Measurements from ENCODE around the gene FXYD6. TPM values are rescaled to one million over a fixed set of nuclear protein-coding genes. Genes with fewer than 3 reads are reported as not detected.

Gene FXYD6
- total and polyA plus RNA-seq, 9 of the 15 experiments (the other 6 are each of a cell fraction or from before 2014, with no cell fraction given): 0.07 to 0.35 TPM; not detected in 7

DNA sequence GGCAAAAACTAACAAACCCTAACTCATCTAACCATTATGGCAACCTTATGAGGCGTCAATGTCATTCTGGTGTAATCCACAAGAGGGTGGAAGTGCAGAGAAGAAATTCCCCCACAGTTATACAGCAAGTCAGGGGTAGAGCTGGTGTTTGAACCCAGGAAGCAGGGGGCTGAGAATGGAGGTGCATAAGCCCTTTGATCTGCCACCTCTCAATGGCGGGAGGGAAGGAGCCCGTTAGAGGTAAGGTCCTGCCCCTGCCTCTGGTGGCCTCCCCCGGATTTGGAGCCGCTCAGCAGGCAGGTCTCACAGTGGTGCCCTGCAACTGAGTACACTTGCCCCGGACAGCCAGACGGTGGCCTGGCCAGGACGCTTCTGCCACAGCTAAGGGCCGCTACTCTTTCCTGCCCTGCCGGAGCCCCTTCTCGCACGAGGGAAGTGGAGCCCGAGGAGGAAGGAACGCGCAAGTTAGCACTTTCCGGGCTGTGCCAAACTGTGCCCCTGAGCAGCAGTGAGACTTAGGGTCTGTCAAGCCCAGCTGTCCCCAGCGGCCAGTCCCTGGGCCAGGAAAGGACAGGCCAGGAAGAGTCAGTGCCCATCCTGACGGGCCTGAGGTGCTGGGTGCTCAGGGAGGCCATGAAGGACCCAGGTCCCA, 53.0 kb downstream of the FXYD6 start:
- DNase-seq (ENCODE audit: extremely low read depth in 1 of 4, low spot score in 3 of 4): peak in 2 of 4 experiments; percentile 21 to 27
- WGBS (ENCODE audit: insufficient coverage, low coverage, missing lambda C conversion rate): 19% methylated on average over 18 of the region's 18 CpGs
- in situ Hi-C loops (cut with MboI): loop anchor here (5.0 kb wide), 2 partner anchors 124 to 224 kb away; no protein-coding TSS in a partner anchor
- peaks cover 2% of the 10 kb centered on the region for H3K9me1 ChIP-seq (ENCODE audit: control insufficient read depth, insufficient read depth, low read length)
- peaks cover 12 to 59% of the 10 kb centered on the region in 2 experiments for H3K27me3 ChIP-seq (ENCODE audit: control insufficient read depth in 2 of 2, insufficient read depth in 2 of 2, low read length in 2 of 2)
- no peak overlapping the region for H3K4me3 ChIP-seq
- intact Hi-C loops (cut with micrococcal nuclease): loop anchor here (1.0 kb wide), 1 partner anchor 124 kb away; no protein-coding TSS in a partner anchor
- FAIRE-seq: peak; percentile 64
- BruUV-seq (replicated peaks): no TSS peak
- H3K9me3 ChIP-seq (replicated peaks; ENCODE audit: control insufficient read depth, insufficient read depth, low read depth, low read length): no peaks in the 10 kb centered on the region
- H3K4me2 ChIP-seq (ENCODE audit: insufficient read depth, low read length): no peak overlapping the region
- TF ChIP-seq HMBOX1 (IDR thresholded peaks at IDR 0.05): 0 out of 2 replicates have a peak, but pooled peaks have one; percentile 46
- TF ChIP-seq MED1 (CRISPR knock-in tag; IDR thresholded peaks at IDR 0.05; ENCODE audit: borderline replicate concordance): no peak
- 0 out of 2 replicates have a peak, but pooled peaks have one; percentile 25 for TF ChIP-seq SMC3 (conservative IDR thresholded peaks at IDR 0.05; ENCODE audit: insufficient read depth, low read depth, low read length)
- TF ChIP-seq SETDB1 (IDR thresholded peaks at IDR 0.05; ENCODE audit: low read length): no peak
- TF ChIP-seq PRDM10 (IDR thresholded peaks at IDR 0.05; ENCODE audit: partially characterized antibody): peak; percentile 51
- TF ChIP-seq, protein P1, sequence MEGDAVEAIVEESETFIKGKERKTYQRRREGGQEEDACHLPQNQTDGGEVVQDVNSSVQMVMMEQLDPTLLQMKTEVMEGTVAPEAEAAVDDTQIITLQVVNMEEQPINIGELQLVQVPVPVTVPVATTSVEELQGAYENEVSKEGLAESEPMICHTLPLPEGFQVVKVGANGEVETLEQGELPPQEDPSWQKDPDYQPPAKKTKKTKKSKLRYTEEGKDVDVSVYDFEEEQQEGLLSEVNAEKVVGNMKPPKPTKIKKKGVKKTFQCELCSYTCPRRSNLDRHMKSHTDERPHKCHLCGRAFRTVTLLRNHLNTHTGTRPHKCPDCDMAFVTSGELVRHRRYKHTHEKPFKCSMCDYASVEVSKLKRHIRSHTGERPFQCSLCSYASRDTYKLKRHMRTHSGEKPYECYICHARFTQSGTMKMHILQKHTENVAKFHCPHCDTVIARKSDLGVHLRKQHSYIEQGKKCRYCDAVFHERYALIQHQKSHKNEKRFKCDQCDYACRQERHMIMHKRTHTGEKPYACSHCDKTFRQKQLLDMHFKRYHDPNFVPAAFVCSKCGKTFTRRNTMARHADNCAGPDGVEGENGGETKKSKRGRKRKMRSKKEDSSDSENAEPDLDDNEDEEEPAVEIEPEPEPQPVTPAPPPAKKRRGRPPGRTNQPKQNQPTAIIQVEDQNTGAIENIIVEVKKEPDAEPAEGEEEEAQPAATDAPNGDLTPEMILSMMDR (IDR thresholded peaks at IDR 0.05 in 2 of 3, conservative IDR thresholded peaks at IDR 0.05 in 1 of 3; ENCODE audit: insufficient read depth in 2 of 3, low read depth in 1 of 3, low read length in 3 of 3): peak; percentile 26 to 43 (median 38); a peak in 5 of 6 replicates
- TF ChIP-seq RAD21 (CRISPR knock-in tag; conservative IDR thresholded peaks at IDR 0.05 in 1 of 2, IDR thresholded peaks at IDR 0.05 in 1 of 2): peak in 1 of 2 experiments; percentile 39; a peak in 2 of 4 replicates
- no peaks in the 10 kb centered on the region for H3K79me2 ChIP-seq (ENCODE audit: control insufficient read depth, insufficient read depth, low read length)
- peak; percentile 75 for ATAC-seq
- no peak overlapping the region for H2AFZ ChIP-seq (ENCODE audit: low read depth, low read length)
- peak overlapping the region in 1 of 2 experiments; percentile 43; a peak in 1 of 4 replicates for H3K9ac ChIP-seq (ENCODE audit: insufficient read depth in 1 of 2, low read depth in 2 of 2, low read length in 2 of 2)
- no peaks in the 10 kb centered on the region for H3K36me3 ChIP-seq (ENCODE audit: control insufficient read depth, insufficient read depth, low read length)
- H4K20me1 ChIP-seq (replicated peaks; ENCODE audit: control insufficient read depth, insufficient read depth, low read length): peaks cover 13% of the 10 kb centered on the region; the same call in 1 of the 2 replicates
- POLR2A ChIA-PET: interaction anchor here (1.0 kb wide), 1 partner anchor 15 kb away, joined by 3 read pairs; no protein-coding TSS in a partner anchor
- H3K27ac ChIP-seq (ENCODE audit: extremely low read depth, low read depth, low read length): no peak overlapping the region
- H3K4me1 ChIP-seq (replicated peaks in 1 of 2; ENCODE audit: control insufficient read depth in 2 of 2, insufficient read depth in 2 of 2, low read length in 2 of 2): peaks cover 0 to 22% of the 10 kb centered on the region in 2 experiments; a peak in 1 of 5 replicates
- CTCF ChIA-PET (ENCODE audit: low intra/inter-chr PET ratio): interaction anchor here (0.6 to 3.3 kb wide), 3 partner anchors 123 to 466 kb away, joined by 3 to 32 read pairs (median 25); no protein-coding TSS in a partner anchor

All from K562 (cell line).